Suppressor macrophage treated with lipopolysaccharide for 1 hour (primary cell): ENCODE data around the gene FETUB.
A peak's percentile ranks its signal among the peaks of the same experiment; 100 is the strongest.
"Not testable (repeated sequence)": the region's sequence is repeated elsewhere in the genome, so short reads cannot be mapped to it uniquely, and the experiment has no call there.

ENCODE experiments used
- DNase-seq, 3 donors: peaks; one replicate each; pipeline ENCODE4 v3.0.0-alpha.2; 2020 to 2022

Gene FETUB

DNA sequence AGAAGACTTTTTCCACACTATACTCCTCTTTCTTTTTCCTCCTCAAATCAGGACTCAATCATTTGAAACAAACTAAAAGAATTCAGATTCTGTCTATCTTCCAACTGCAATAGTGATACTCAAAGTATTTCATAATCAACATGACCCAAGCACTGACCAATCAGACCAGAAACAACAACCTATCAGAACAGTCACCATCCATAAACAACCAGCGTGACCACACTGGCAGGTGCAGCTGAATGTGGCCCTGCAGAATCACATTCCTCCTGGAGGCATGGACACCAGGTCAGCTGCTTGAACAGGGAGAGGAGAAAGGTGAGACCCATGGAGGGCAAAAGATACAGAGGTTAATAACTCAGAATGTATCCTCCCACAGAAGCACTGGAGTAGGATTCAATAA is 39.0 kb downstream of the FETUB start:
- no peak for DNase-seq

DNA sequence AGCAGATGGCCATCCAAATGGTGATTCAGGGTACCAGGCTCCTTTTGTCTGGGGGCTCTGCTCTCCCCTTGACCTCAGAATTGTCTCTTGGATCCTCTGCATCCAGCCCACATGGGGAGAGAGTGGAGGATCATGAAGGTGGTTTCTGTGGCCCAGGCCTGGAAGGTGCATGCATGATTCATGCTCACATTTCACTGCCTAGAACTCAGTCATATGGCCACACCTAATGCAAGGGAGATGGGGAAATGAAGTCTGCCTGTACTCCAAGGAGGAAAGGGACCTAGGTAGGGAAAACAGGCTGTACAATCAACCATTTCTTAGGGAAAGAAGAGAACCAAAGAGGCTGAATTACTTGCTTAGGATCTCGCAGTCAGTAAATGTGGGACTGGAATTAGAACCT is 40.7 kb downstream of the FETUB start:
- no peak for DNase-seq

DNA sequence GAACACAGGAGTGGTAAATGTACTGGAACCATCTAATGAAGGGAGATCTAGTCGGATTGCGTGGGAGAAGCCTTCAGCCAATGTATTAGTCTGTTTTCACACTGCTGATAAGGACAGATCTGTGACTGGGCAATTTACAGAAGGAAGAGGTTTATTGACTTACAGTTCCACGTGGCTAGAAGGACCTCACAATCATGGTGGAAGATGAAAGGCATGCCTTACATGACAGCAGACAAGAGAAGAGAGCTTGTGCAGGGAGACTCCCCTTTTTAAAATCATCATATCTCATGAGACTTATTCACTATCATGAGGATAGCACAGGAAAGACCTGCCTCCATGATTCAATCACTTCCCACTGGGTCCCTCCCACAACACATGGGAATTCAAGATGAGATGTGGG is 42.6 kb downstream of the FETUB start:
- peak; percentile 40 to 56 (median 54) for DNase-seq

DNA sequence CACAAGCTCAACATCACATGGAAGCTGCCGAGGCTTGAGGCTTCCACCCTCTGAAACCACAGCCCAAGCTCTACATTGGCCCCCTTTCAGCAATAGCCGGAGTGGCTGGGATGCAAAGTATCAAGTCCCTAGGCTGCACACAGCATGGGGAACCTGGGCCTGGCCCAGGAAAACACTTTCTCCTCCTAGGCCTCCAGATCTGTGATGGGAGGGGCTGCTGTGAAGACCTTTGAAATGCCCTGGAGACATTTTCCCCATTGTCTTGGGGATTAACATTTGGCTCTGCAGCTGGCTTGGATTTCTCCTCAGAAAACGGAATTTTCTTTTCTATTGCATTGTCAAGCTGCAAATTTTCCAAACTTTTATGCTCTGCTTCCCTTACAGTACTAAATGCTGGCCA is 43.8 kb downstream of the FETUB start:
- no peak for DNase-seq

DNA sequence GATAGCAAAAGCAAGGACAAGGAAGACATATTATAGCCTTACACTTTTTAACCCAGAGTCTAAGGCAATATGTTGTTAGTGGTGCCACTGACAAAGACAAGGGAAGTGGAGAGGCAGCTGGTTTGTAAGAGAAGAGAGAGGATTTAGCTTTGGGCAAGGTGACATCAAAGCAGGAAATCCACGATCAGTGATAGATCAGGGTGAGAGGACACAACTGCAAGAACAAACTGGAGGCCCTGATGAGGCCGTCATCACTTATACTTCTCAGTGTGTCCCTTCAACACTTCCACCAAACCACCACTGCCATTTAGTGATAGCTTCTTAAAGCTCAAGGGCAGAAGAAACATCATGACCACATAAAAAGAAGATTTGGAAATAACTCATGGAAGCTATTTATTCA is 46.3 kb downstream of the FETUB start:
- not testable (repeated sequence) for DNase-seq

DNA sequence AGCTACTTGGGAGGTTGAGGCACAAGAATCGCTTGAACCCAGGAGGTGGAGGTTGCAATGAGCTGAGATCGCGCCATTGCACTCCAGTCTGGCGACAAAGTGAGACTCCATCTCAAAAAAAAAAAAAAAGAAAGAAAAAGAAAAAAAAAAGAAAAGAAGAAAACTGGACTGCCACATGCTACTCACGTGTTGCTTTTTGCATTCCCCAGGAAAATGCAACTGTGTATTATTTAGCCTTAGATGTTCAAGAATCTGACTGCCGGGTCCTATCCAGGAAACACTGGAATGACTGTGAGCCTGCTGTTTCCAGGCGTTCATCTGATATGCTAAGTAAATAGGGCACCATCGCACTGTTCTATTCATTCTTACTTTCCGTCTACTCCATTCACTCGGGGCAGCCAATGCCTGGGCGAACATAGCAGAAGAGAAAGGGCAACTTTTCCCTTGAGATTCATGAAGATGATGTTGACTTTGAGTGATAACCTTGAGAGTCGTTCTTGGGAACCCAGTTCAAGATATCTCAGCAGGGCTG is 47.0 kb downstream of the FETUB start:
- no peak for DNase-seq

DNA sequence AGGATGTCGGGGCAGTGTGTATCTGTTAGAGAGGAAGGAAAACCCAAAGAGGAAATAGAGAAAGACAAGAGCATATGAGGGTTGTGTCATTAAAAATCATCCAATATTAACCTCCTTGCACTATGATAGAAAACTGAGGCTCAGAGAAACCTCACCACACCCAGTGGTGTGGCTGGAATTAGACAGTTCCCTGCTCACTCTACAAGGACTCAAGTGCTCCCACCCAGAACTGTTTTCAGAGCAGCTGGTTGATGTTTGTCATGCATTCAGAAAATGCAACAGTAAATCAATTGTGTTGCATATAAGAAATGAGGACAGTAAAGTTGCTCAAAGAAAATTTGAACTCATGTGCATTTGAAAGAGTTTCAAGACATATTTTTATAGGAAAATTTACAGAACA is 50.1 kb downstream of the FETUB start:
- not testable (repeated sequence) for DNase-seq

DNA sequence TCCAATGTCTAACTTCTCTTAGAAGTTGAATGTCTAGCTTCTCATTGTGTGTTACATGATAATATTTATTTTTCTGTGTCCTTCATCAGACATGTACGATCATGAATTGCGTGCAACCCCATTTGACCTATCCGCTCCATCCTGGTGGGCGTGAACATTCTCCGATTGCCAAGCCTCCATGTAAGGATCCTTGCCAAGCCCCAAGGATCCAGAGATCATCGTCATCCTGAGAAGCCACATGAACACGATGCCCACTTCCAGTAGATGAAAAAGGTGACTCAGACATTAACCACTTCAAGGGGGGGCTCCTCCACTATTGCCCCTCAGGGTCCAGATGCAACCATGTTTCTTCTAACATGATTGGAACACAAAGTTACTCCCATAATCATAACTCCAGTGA is 51.5 kb downstream of the FETUB start:
- DNase-seq = no peak

DNA sequence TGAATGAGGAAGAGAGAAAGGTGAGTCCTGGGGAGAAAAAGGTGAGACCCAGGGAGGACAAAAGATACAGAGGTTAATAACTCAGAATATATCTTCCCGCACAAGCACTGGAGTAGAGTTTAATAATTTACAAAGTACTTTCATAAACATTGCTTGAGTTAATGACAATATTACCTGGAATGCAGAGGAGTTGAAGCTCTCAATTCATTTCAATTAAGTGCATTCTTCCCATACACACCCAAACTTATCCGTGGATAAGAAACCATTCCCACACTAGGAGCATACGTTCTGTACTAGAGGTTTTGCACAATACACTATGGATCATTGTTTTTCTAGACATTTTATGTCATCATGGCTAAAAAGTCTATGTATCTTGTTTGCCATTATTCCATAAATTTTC is 53.6 kb downstream of the FETUB start:
- no peak for DNase-seq

DNA sequence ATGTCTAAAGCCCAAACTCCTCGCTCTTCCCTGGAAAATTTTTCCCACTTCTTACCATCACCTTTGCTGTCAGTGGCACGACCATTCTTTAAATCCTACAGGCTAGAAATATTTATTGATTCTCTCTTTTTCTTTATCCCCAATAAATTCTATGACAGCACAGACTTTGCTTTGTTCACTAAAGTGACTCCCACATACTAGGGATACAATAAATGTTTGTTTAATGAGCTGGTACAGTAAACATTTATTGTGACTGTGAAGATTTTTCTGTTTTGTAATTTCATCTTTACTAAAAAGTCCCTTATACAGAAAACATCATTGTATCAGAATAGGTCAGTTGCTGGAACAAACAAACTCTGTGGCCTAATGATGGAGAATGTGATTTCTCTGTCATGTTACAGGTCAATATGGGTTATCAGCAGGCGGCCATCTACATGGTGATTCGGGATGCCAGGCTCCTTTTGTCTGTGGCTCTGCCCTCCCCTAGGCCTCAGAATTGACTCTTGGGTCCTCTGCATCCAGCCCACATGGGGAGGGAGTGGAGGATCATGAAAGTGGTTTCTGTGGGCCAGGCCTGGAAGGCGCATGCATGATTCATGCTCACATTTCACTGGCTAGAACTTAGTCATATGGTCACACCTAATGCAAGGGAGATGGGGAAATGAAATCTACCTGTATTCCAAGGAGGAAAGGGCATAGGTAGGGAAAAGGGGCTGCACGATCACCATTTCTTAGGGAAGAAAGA is 54.3 kb downstream of the FETUB start:
- no peak for DNase-seq

DNA sequence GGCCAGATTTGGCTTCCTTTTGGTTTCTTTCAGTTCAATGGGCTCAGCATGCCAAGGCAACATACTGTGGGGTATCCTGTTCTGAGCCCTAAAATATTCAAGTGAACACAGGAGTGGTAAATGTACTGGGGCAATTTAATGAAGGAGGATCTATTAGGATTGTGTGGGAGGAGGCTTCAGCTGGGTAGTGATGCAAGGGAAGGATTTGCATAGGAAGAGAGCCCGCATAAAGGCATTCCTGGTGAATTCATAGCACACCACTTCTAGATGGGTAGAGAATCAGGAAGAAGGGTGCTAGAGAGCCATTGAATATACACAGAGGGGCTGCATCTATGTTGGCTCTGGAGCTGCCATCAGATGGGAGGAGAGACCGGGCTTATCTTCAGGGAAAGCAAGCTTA is 56.3 kb downstream of the FETUB start:
- no peak for DNase-seq

DNA sequence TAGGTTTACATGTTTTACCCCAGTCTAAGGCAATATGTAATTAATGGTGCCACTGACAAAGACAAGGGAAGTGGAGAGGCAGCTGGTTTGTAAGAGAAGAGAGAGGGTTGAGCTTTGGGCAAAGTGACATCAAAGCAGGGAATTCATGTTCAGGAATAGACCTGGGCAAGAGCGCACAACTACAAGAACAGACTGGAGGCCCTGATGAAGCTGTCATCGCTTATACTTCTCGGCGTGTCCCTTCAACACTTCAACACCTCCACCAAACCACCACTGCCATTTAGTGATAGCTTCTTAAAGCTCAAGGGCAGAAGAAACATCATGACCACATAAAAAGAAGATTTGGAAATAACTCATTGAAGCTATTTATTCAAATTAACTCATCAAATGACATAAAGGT is 57.3 kb downstream of the FETUB start:
- DNase-seq = no peak

DNA sequence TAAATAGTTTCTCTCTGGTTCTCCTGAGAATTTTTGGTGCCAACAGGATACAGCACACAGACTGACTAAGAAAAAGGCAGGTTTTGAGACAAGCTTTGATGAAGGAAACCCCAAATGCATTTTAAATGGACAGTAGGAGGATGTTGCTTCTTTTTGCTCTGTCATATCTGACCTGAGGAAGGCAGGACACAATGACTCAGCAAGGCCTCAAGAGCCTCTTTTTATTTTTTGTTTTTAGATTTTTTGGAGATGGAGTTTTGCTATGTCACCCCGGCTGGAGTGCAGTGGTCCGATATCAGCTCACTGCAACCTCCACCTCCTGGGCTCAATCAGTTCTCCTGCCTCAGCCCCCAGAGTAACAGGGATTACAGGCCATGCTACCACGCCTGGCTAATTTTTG is 60.1 kb downstream of the FETUB start:
- DNase-seq = no peak

DNA sequence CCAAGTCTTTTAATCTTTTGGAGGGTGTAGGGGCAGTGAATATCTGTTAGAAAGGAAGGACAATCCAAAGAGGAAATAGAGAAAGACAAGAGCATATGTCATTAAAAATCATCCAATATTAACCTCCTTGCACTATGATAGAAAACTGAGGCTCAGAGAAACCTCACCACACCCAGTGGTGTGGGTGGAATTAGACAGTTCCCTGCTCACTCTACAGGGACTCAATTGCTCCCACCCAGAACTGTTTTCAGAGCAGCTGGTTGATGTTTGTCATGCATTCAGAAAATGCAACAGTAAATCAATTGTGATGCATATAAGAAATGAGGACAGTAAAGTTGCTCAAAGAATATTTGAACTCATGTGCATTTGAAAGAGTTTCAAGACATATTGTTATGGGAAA is 62.3 kb downstream of the FETUB start:
- not testable (repeated sequence) for DNase-seq
